Peyer's patch (tissue), 4 donors: ENCODE data around the gene PHACTR3. TPM values are rescaled to one million over a fixed set of nuclear protein-coding genes. Genes with fewer than 3 reads are reported as not detected.

Experiments
- DNase-seq, 3 donors: peaks; one replicate each; pipeline ENCODE4 v3.0.0-alpha.2; 2017 to 2019
- H3K27ac ChIP-seq, 4 donors: fragments of 200-600 bp; sonication (generic); one replicate each; pipeline ENCODE4 v1.5.1; 2016 to 2019
- H3K27me3 ChIP-seq, 2 donors: fragments of 200-600 bp; sonication (generic); one replicate each; pipeline ENCODE4 v1.5.1; 2019
- H3K36me3 ChIP-seq, 3 donors: fragments of 200-600 bp; sonication (generic); one replicate each; pipeline ENCODE4 v1.5.1; 2016 to 2019
- H3K4me1 ChIP-seq, 4 donors: fragments of 200-600 bp; sonication (generic); one replicate each; pipeline ENCODE4 v1.5.1; 2016 to 2019
- H3K4me3 ChIP-seq, 4 donors: fragments of 200-600 bp; sonication (generic); 1 replicate in 3 of 4; 2 replicates in 1 of 4; pipeline ENCODE4 v1.5.1; 2016 to 2019; ENCODE audit warnings: mild to moderate bottlenecking in 1 of 4
- H3K9me3 ChIP-seq, 4 donors: fragments of 200-600 bp; sonication (generic); one replicate each; pipeline ENCODE4 v1.5.1; 2016 to 2019; ENCODE audit warnings: mild to moderate bottlenecking in 1 of 4
- CTCF ChIP-seq, 6 experiments: fragments of 450-650 bp in 4 of 6; fragments of 200-600 bp in 2 of 6; sonication (generic) in 1 of 6; IDR thresholded peaks; one replicate each; pipeline ENCODE4 v1.5.1; 2017 to 2019; ENCODE audit warnings: antibody characterized with exemption in 6 of 6, mild to moderate bottlenecking in 3 of 6, moderate library complexity in 1 of 6
- POLR2A ChIP-seq, 2 donors: fragments of 450-650 bp; IDR thresholded peaks; one replicate each; pipeline ENCODE4 v1.5.1; 2017; ENCODE audit warnings: antibody characterized with exemption in 2 of 2, mild to moderate bottlenecking in 2 of 2, moderate library complexity in 2 of 2
- total RNA-seq, 4 donors: library from RNA; depleted of rRNA; stranded (reverse); fragments of >200 nt; gene quantifications; one replicate each; pipeline ENCODE4 v1.1.0, GENCODE V29; 2016

The PHACTR3 gene
- total RNA-seq, 4 donors from 2014 or later = 14.9 to 31.5 (median 22.9) TPM

GRCh38 chr20:59742351-59743095 lies 138.2 kb downstream of the PHACTR3 start:
- Histone ChIP-seq H3K4me1 (no peaks in the 10 kb centered on the region), H3K4me3 (no peak overlapping the region), H3K27ac (no peak overlapping the region), H3K9me3 (no peaks in the 10 kb centered on the region), H3K36me3 (no peaks in the 10 kb centered on the region), H3K27me3 (no peaks in the 10 kb centered on the region)
- TF ChIP-seq POLR2A (IDR thresholded peaks at IDR 0.05) = no peak
- no peak for TF ChIP-seq CTCF (IDR thresholded peaks at IDR 0.05)
- no peak for DNase-seq

GRCh38 chr20:59743308-59743707 lies 139.0 kb downstream of the PHACTR3 start:
- H3K4me1 ChIP-seq = no peaks in the 10 kb centered on the region
- DNase-seq = no peak
- no peaks in the 10 kb centered on the region for H3K9me3 ChIP-seq
- no peaks in the 10 kb centered on the region for H3K36me3 ChIP-seq
- no peak overlapping the region for H3K4me3 ChIP-seq
- no peak overlapping the region for H3K27ac ChIP-seq
- H3K27me3 ChIP-seq = no peaks in the 10 kb centered on the region
- TF ChIP-seq POLR2A (IDR thresholded peaks at IDR 0.05) = no peak
- no peak for TF ChIP-seq CTCF (IDR thresholded peaks at IDR 0.05)

- Histone ChIP-seq H3K27ac (no peak overlapping the region), H3K36me3 (no peaks in the 10 kb centered on the region), H3K9me3 (no peaks in the 10 kb centered on the region), H3K4me3 (no peak overlapping the region), H3K27me3 (no peaks in the 10 kb centered on the region), H3K4me1 (no peaks in the 10 kb centered on the region)
- no peak for DNase-seq
- TF ChIP-seq CTCF (IDR thresholded peaks at IDR 0.05) (peak in 1 of 6 experiments; percentile 25), POLR2A (IDR thresholded peaks at IDR 0.05) (no peak)
These were observed 139.6 kb downstream of the PHACTR3 start for GRCh38 chr20:59743767-59744485.

GRCh38 chr20:59744756-59745155 lies 140.4 kb downstream of the PHACTR3 start:
- Histone ChIP-seq H3K9me3 (no peaks in the 10 kb centered on the region), H3K27ac (no peak overlapping the region), H3K4me1 (no peaks in the 10 kb centered on the region), H3K36me3 (no peaks in the 10 kb centered on the region), H3K27me3 (no peaks in the 10 kb centered on the region), H3K4me3 (no peak overlapping the region)
- no peak for TF ChIP-seq POLR2A (IDR thresholded peaks at IDR 0.05)
- TF ChIP-seq CTCF (IDR thresholded peaks at IDR 0.05) = no peak
- no peak for DNase-seq

GRCh38 chr20:59745201-59745600 lies 140.9 kb downstream of the PHACTR3 start:
- H3K27ac ChIP-seq = no peak overlapping the region
- TF ChIP-seq CTCF (IDR thresholded peaks at IDR 0.05) (no peak), POLR2A (IDR thresholded peaks at IDR 0.05) (no peak)
- no peaks in the 10 kb centered on the region for H3K9me3 ChIP-seq
- H3K4me1 ChIP-seq = no peaks in the 10 kb centered on the region
- H3K36me3 ChIP-seq = no peaks in the 10 kb centered on the region
- no peak for DNase-seq
- H3K4me3 ChIP-seq = no peak overlapping the region
- no peaks in the 10 kb centered on the region for H3K27me3 ChIP-seq
